NOMO-1 (cell line): Measurements from ENCODE around the gene DAAM2.

Experiments used
- DNase-seq, 2 experiments: peaks; one replicate each; lab custom pipeline; 2025; ENCODE audit not compliant: unreplicated experiment in 2 of 2; lab: John Stamatoyannopoulos, UW

DAAM2 gene

GRCh38 chr6:39791850-39792539 is at the start of gene DAAM2:
Gene DAAM2, plus strand, starts transcription at chr6:39792376. Its CDS starts 63,927 bp downstream, at chr6:39856303.
- DNase-seq: no peak

- DNase-seq: no peak
These were observed 45.4 kb upstream of the DAAM2 start for GRCh38 chr6:39746795-39747194.

- DNase-seq: no peak
These were observed 39.1 kb upstream of the DAAM2 start for GRCh38 chr6:39752835-39753724.

GRCh38 chr6:39753725-39754045 is 38.5 kb upstream of the DAAM2 start:
- DNase-seq: no peak

GRCh38 chr6:39754514-39755115 is 37.6 kb upstream of the DAAM2 start:
- DNase-seq: no peak

- DNase-seq: no peak
These were observed 36.9 kb upstream of the DAAM2 start for GRCh38 chr6:39755231-39755630.

GRCh38 chr6:39756582-39756981 is 35.6 kb upstream of the DAAM2 start:
- no peak for DNase-seq

- DNase-seq: no peak
These were observed 33.1 kb upstream of the DAAM2 start for GRCh38 chr6:39758905-39759605.

- no peak for DNase-seq
These were observed 31.8 kb upstream of the DAAM2 start for GRCh38 chr6:39760226-39760952.

GRCh38 chr6:39765508-39766065 is 26.6 kb upstream of the DAAM2 start:
- DNase-seq: no peak

- no peak for DNase-seq
These were observed 23.2 kb upstream of the DAAM2 start for GRCh38 chr6:39769012-39769411.

GRCh38 chr6:39770446-39770845 is 21.7 kb upstream of the DAAM2 start:
- no peak for DNase-seq

GRCh38 chr6:39772559-39773273 is 19.5 kb upstream of the DAAM2 start:
- no peak for DNase-seq

GRCh38 chr6:39773782-39774181 is 18.4 kb upstream of the DAAM2 start:
- no peak for DNase-seq

GRCh38 chr6:39776581-39776980 is 15.6 kb upstream of the DAAM2 start:
- no peak for DNase-seq

- no peak for DNase-seq
These were observed 15.0 kb upstream of the DAAM2 start for GRCh38 chr6:39777218-39777617.

- DNase-seq: no peak
These were observed 14.5 kb upstream of the DAAM2 start for GRCh38 chr6:39777661-39778060.

GRCh38 chr6:39778581-39779255 is 13.5 kb upstream of the DAAM2 start:
- DNase-seq: no peak

GRCh38 chr6:39785281-39785680 is 6.9 kb upstream of the DAAM2 start:
- DNase-seq: no peak
